Left renal pelvis (tissue), 4 donors: ENCODE results near the gene TPI1. TPM values are rescaled to one million over a fixed set of nuclear protein-coding genes. Genes with fewer than 3 reads are reported as not detected.
A peak's percentile ranks its signal among the peaks of the same experiment; 100 is the strongest.
"Not testable (repeated sequence)": the region's sequence is repeated elsewhere in the genome, so short reads cannot be mapped to it uniquely, and the experiment has no call there.

Experiments
- DNase-seq, 4 donors: peaks; one replicate each; pipeline ENCODE4 v3.0.0-alpha.2; 2013; ENCODE audit warnings: low read depth in 4 of 4, low spot score in 3 of 4
- polyA plus RNA-seq, 4 donors: library from polyadenylated mRNA; unstranded; fragments of 120-200 nt; gene quantifications; one replicate each; pipeline ENCODE4 v1.2.1, GENCODE V29; 2013; ENCODE audit not compliant: insufficient read length in 4 of 4

The TPI1 gene
- polyA plus RNA-seq, 4 donors: 328 to 571 (median 548) TPM

- DNase-seq: no peak
Observed at GRCh38 chr12:6888360-6888759, 21.0 kb downstream of the TPI1 start.

GRCh38 chr12:6888794-6889193 is 21.5 kb downstream of the TPI1 start:
- not testable (repeated sequence) for DNase-seq

- DNase-seq: not testable (repeated sequence)
Observed at GRCh38 chr12:6889775-6890573, 22.6 kb downstream of the TPI1 start.

GRCh38 chr12:6890789-6891645 is 23.7 kb downstream of the TPI1 start:
- peak; percentile 86 to 94 (median 92) for DNase-seq

GRCh38 chr12:6891646-6892001 is 24.3 kb downstream of the TPI1 start:
- DNase-seq: no peak

GRCh38 chr12:6892683-6893082 is 25.4 kb downstream of the TPI1 start:
- not testable (repeated sequence) for DNase-seq

GRCh38 chr12:6894321-6894720 is 27.0 kb downstream of the TPI1 start:
- DNase-seq: no peak

GRCh38 chr12:6896846-6897435 is 29.6 kb downstream of the TPI1 start:
- no peak for DNase-seq

- no peak for DNase-seq
Observed at GRCh38 chr12:6899427-6899826, 32.1 kb downstream of the TPI1 start.

- DNase-seq: no peak
Observed at GRCh38 chr12:6899837-6900519, 32.6 kb downstream of the TPI1 start.

- DNase-seq: no peak
Observed at GRCh38 chr12:6902448-6902847, 35.1 kb downstream of the TPI1 start.

GRCh38 chr12:6903722-6904121 is 36.4 kb downstream of the TPI1 start:
- no peak for DNase-seq

- DNase-seq: peak; percentile 90 to 94 (median 94)
Observed at GRCh38 chr12:6904280-6905276, 37.2 kb downstream of the TPI1 start, which contains the start of gene LRRC23. LRRC23 (plus strand) TSS chr12:6904822; CDS start chr12:6905634, 812 bp downstream.

- no peak for DNase-seq
Observed at GRCh38 chr12:6905414-6906040, 38.2 kb downstream of the TPI1 start.

- DNase-seq: not testable (repeated sequence)
Observed at GRCh38 chr12:6908141-6908540, 40.8 kb downstream of the TPI1 start.

- DNase-seq: no peak
Observed at GRCh38 chr12:6909421-6910145, 42.3 kb downstream of the TPI1 start.

- DNase-seq: no peak
Observed at GRCh38 chr12:6912164-6912935, 45.0 kb downstream of the TPI1 start.
